GM19351 (cell line): ENCODE measurements around the gene HSFX4.
A peak's percentile ranks its signal among the peaks of the same experiment; 100 is the strongest.
"Not testable (repeated sequence)": the region's sequence is repeated elsewhere in the genome, so short reads cannot be mapped to it uniquely, and the experiment has no call there.

ENCODE experiments used
- ATAC-seq: cut with Tn5 transposase; IDR thresholded peaks from one replicate; pipeline ENCODE4 v1.9.1; 2021; ENCODE audit warnings: mild to moderate bottlenecking, moderate library complexity; ENCODE audit not compliant: unreplicated experiment

Gene HSFX4

DNA sequence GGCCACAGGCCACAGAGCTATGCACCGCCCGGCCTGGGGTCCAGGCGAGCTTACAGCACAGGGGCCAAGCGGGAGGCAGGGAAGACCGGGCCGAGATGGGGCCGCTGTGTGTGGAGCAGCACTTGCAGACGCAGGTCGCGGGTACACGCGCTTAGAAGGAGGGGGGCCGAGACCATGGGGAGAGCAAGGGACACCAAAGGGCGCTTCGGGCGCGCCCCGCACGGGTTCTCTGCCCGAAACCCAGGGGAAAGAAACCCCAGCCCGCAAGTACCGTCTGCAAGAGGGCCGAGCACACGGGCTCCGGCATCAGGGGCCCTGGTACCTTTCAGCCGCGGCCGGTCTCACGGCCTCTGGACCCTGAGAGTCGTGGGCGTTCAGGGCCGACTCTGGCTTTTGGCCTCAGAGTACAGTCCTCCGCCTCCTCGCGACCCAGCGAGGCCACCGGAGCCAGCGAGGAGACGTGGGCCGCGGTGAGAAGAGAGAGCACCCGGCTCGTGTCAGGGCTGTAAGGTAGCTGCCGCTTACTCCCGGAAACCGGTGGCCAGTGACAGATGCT lies 8.6 kb downstream of the HSFX4 start:
- ATAC-seq = peak; percentile 1

DNA sequence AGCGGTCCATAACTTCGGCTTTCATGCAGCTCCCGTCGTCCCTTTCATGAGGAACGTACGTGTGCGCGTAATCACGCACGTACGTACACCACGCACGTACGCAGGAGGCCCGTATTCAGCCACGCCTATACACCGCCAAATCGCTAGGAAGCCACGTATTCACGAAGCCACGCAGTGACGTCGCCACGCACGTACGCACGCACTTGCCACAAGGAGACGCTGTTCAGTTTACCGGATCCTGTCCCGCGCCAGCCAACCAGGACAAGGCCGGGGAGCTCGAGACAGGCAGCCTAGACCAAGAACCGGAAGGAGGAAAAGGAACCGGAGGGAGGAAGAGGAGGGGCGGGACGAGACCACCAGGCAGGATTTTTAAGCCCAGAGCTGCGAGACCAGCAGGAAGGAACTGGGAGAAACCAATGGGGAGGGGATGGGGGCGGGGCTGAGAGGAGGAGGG lies 9.1 kb downstream of the HSFX4 start, which contains the start of gene EOLA2:
EOLA2 (minus strand) TSS at position 65 of the 454 bp plus-strand sequence. CDS start 4,617 bp downstream, outside the sequence.
- peak; percentile 68 for ATAC-seq

DNA sequence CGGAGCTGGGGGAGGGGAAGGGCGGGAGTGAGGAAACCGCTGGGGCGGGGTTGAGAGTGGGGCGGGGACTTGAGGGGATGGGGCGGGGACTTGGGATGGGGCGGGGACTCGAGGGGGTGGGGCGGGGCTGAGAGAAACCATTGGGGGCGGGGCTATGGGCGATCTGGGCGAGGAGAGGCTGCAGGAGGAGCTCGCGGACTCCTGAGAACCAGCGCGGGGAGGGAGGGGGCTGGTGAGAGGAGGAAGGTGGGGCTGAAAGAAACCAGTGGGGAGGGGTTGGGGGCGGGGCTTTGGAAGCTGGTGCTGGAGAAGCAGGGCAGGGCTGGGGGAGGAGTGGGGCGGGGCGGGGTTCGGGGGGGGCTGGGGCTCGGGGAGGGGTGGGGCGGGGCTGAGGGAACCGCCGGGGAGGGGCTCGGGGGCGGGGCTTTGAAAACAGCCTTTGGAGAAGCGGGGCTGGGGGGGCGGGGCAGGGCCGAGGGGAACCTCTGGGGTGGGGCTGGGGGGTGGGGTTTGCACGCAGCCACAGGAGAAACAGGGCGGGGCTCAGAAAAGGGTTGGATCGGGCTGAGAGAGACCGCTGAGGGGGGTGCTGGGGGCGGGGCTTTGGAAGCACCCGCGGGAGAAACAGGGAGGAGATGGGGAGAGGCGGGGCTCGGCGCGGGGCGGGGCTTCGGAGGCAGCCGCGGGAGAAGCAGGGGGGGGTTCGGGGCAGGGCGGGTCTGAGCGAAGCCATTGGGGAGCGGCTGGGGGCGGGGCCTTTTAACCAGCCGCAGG lies 9.7 kb downstream of the HSFX4 start:
- ATAC-seq = no peak

DNA sequence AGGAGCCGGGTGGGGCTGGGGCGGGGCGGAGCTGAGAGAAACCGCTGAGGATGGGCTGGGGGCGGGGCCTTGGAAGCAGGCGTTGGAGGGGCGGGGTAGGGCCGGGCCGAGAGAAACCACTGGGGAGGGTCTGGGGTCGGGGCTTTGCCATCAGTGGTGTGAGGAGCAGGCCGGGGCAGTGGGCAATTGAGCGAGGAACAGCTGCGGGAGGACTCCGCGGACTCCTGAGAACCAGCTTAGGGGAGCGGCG lies 10.2 kb downstream of the HSFX4 start:
- ATAC-seq = peak; percentile 11

DNA sequence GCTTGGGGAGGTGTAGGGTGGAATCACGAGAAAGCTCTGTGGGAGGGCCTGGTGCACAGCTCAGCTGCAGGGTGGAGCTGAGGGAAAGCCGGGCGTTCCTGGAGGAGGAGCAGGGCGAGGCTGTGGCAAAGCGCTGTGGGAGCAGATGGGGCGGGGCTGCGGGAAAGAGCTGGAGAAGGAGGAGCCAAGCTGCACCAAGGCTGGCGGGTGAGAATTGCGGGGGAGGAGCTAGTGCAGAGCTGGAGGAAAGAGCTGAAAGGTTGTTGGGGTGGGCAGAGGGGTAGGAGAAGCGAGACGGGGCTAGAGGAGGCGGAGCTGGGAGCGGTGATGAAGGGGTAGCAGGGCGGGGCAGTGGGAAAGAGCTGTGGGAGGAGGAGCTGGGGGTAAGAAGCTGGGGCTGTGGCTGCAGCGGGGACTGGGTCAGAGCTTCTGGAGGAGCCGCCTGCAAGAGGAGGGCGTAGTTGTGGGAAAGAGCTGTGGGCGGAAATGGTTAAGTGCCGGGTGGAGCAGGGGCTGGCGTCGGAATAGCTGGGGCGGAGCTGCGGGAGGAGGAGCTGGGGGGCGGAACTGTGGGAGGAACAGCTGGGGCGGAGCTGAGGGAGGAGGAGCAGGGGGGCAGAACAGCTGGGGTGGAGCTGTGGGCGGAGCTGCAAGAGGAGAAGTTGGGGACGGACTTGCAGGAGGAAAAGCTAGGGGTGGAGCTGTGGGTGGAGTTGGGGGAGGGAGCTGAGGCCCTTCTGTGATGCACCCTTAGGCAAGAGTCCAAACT lies 10.7 kb downstream of the HSFX4 start:
- peak; percentile 40 for ATAC-seq

DNA sequence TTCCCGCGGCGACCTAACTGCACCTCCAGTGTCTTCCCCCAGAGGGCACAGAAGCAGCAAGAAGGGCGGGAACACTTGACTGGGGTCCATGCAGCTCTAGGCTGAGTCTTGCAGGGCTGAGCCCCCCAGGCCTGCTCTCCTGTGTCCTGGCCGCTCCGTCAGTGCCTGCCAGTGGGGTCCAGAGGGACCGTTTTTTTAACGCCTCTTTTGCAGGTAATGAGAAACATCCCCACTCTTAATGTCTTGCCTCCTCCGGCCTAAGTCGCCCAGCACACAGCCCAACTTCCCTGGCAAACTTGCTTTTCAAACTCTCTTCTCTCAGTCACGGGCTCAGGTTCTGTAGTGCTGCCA lies 11.3 kb downstream of the HSFX4 start:
- not testable (repeated sequence) for ATAC-seq

DNA sequence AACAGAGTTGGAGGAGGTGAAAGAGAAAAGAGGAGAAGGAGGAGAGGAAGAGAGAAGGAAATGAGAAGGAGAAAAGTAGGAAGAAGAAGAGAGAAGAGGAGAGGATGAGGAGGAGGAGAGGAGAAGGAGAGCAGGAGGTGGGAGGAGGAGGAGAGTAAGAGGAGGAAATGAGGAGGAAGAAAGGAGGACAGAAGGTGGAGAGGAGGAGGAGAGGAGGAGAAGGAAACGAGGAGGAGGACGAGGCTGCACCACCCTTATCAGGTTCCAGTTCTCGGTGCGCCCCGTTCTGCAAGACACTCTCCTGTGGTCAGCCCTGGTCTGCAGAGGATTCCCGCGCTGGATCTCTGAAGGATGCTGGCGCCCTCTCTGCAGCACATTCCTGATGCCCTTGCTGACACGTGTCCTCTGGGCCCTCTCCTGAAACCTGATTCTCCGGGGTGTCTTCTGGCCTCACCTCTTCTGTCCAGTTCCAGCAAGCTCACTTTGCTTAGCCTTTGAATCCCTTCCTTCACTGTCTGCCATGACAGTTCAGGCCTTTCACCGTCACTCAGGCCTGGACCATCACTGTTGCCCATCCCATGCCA lies 15.8 kb downstream of the HSFX4 start:
- not testable (repeated sequence) for ATAC-seq

DNA sequence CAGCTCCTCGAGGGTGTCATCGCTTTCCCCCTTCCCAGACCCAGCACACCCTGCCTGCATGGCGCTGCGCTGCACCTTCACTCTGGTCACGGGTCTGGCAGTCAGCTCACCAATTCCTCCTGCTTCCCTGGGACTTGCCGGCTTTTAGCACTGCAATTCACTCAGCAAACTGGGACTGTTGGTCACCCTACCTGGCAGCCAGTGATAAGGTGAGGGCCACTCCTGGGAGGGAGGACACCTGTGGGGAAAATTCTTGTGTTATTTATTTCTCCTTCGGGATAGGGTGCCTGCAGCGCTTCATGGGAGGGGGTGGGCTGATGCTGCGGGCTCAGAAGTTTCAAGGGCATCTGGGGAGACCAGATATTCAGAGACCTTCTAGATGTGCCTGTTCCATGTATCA lies 16.4 kb downstream of the HSFX4 start:
- not testable (repeated sequence) for ATAC-seq

DNA sequence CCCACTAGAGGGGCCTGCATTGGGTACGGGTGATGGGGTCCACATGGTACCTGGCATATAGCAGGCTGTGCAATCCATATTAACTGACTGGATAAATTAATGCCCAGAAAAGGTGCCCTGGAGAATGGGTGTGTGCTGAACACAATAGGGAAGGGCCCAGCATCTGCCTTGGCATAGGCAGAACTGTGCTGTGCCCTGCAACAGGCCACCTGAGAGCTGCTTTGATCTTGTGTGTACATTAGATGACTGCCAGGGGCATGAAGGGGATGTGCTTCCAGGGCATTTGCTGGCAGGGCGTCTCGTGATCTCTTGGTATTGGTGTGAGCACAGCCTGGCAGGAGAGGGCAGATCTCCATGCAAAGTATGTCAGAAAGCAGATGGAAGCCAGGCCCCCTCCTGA lies 17.6 kb downstream of the HSFX4 start:
- not testable (repeated sequence) for ATAC-seq

DNA sequence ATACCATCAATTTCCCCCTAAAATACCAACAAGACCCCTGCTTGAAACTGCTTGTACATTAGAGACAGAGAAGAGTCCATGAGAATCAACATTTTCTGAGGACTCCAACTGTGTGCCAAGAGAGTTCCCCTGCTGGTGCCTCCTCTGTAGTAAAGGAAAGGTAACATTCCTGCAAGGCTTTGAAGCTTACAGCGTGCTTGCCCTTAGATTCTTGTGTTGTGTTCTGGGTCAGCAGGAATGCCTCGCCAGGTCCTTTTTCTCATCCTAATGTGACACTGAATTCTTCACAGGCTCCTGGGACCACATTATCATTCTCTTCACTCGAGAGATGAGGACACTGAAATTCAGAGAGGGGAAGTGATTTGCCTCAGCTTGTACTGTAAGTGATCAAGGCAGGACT lies 18.6 kb downstream of the HSFX4 start:
- ATAC-seq = no peak

DNA sequence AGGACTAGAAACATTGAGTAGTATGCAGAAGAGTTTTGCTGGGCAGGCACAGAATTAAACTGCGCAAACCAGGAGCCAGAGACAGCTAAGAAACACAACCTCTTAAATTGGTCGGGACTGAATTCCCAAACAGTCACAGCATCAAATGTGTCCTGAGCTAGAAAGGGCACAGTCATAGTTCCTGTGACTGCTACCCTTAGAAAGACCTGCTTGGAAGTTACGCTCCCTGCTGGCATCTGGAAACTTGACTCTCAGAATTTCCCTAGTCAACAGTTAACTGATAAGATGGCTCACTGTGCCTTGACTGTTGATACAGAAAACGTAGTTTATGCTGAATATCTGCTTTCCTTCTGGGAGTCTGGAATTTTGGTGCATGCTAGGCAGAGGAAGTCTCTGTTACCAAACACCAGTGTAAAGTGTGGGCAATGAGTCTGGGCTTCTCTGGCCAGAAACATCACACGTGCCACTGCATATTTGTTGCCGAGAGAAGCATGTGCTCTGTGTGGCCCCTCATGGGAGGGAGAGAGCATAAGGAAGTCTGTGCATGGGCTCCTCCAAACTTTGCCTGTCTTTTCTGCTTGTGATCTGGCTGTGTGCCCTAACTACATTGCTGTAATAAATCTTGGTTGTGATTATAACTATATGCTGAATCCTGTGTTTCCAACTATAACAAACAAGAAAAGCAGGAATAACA lies 20.5 kb downstream of the HSFX4 start:
- ATAC-seq = no peak

DNA sequence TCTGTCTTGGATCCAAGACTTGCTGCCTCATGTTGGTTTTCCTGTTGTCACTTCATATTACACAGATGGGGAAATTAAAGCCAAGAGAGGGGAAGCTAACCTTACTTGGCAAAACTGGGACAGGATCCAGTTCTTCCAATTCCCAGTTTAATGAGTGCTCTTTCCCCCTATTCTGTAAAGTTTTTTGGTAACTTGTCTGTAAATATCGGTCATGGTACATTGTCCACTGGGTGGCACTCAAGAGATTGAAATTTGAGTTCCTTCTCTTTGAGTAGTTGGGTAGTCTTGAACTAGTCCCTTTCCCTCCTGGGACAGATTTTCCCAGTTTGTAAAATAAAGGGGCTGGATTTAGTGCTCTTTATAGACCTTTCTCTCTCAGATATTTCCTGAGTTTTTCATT lies 21.3 kb downstream of the HSFX4 start:
- no peak for ATAC-seq

DNA sequence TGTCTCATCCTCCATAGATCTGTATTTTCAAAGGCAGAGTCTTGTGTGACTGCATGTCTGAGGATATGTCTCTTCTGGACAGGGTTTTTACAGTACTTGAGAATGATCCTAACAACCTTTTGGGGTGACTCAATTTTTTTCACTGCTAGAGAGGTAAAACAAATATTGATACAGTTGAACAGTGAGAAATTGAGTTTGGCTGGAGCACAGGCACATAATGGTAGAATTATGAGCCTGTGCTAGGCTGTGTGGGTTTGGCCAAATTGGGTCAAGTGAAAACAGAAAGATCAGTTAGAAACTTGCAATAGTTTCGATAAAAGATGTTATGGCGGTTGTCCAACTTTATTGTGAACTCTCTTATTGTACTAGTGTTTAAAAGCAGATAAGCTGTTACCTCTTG lies 32.2 kb downstream of the HSFX4 start:
- no peak for ATAC-seq

DNA sequence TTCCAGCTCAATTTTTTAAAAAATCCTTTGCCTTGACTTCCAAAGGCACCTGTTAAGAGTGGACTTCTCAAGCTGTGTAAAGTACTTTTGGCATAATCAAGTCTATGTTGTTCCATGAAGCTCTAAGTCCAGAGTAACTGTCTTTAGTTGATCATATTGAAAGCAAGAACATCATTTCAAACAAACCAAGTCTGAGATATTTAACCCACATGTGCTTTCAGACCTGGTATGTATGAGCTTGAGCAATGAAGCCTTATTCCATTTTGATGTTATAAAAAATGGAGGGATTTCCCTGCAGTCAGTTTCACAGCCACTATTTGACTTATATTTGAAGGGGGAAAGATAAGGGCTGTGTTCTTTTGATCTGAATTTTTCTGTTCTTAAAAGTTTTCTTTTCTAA lies 32.6 kb downstream of the HSFX4 start:
- no peak for ATAC-seq

DNA sequence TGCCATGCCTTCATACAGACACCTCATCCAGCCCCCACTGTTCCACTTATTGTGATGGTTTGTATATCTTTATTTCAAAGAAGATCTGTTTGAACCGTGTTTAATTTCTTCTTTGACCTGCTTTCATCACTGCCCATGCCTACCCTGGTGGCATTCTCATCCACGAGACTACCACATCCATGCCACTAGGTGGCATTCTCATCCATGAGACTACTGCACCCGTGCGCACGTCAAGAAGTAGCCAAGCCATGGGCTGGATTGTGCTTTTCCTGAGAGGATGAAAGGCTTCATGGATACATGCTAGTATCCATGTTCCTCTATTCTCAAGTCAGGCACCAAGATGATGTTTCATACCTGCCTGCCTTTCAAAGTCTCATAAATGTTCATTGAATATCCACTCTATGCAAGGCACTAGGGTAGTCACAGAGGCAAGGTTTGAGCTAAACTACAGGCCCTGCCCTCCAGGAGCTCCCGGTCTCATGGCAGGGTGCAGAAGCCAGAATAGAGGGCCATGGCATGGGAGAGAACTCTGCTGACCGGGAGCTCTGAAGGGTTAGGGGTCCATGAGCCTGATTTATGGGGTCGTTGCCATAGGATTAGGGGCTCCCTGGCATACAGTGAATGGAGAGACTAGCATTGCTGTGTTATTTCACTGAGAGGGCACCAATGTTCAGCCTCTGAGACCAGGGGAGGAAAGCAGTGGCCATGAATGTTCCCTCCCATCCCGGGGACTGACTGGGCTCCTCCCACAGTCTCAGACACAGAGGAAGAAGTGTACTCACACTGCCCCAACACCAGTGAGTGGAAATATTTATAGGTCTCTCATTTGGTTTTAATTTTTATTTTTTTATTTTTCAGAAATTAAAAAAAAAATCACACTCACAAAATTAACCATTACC lies 33.7 kb downstream of the HSFX4 start:
- peak; percentile 89 for ATAC-seq

DNA sequence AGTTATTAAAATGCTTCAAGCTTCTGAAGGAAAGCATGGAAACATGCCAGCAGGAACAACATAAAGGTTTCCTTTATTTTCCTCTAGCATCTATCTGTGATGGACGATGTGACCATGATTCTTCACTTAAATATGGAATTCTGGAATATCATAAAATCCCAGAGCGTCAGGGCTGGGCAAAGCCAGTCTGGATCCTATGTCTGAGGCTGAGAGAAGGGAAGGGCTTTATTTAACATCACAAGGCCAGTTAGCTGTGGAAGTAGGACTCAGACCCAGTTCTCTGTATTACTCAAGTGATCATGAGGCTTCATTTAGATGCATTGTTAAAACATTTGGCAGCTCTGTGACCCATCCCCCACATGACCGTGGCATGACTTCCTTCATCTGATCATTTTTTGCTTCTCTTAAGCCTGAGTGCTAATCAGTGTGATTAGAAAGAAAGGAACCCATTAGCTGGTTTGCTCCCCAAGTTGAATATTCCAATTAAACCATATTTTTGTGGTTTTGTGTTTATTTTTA lies 49.8 kb downstream of the HSFX4 start:
- no peak for ATAC-seq
